Activated CD8-positive, alpha-beta memory T cell treated with anti-CD3 and anti-CD28 coated beads, Interleukin-2, amount 10 ng/mL, durations not matched to agents 7 days and 5 days (primary cell): Measurements from ENCODE around the gene LAMC3. TPM values are rescaled to one million over a fixed set of nuclear protein-coding genes. Genes with fewer than 3 reads are reported as not detected.
"Not testable (repeated sequence)": the region's sequence is repeated elsewhere in the genome, so short reads cannot be mapped to it uniquely, and the experiment has no call there.

Source experiments
- ATAC-seq: fragments of 150-1000 bp; cut with Tn5 transposase; one replicate; pipeline ENCODE4 v1.10.0; 2021; ENCODE audit warnings: moderate library complexity
- CTCF ChIA-PET: fragments of 350-600 bp; sonication (Branson Sonifier 250); formaldehyde crosslinking; loops from one replicate; lab custom pipeline; 2021; ENCODE audit warnings: antibody characterized with exemption; lab: Charles Lee
- DNase-seq: peaks from one replicate; pipeline ENCODE4 v3.0.0-alpha.2; 2020
- H3K27ac Mint-ChIP-seq: one replicate; pipeline ENCODE4 v1.8.0; 2021; ENCODE audit warnings: mild to moderate bottlenecking, mixed read lengths
- H3K27me3 Mint-ChIP-seq: one replicate; pipeline ENCODE4 v1.8.0; 2021; ENCODE audit warnings: mixed read lengths
- H3K36me3 Mint-ChIP-seq: one replicate; pipeline ENCODE4 v1.8.0; 2021; ENCODE audit warnings: mild to moderate bottlenecking, mixed read lengths
- H3K4me1 Mint-ChIP-seq: one replicate; pipeline ENCODE4 v1.8.0; 2021; ENCODE audit warnings: mixed read lengths
- H3K4me3 Mint-ChIP-seq: one replicate; pipeline ENCODE4 v1.8.0; 2021; ENCODE audit warnings: mild to moderate bottlenecking, moderate library complexity, mixed read lengths
- H3K9me3 Mint-ChIP-seq: one replicate; pipeline ENCODE4 v1.8.0; 2022; ENCODE audit warnings: low read depth, mixed read lengths
- total RNA-seq, 2 experiments: library from RNA; stranded (reverse); gene quantifications; one replicate each; pipeline ENCODE4 v1.2.3, GENCODE V29; 2021

The LAMC3 gene
- total RNA-seq, 2 experiments from 2014 or later = 0.06 TPM; not detected in 1

DNA sequence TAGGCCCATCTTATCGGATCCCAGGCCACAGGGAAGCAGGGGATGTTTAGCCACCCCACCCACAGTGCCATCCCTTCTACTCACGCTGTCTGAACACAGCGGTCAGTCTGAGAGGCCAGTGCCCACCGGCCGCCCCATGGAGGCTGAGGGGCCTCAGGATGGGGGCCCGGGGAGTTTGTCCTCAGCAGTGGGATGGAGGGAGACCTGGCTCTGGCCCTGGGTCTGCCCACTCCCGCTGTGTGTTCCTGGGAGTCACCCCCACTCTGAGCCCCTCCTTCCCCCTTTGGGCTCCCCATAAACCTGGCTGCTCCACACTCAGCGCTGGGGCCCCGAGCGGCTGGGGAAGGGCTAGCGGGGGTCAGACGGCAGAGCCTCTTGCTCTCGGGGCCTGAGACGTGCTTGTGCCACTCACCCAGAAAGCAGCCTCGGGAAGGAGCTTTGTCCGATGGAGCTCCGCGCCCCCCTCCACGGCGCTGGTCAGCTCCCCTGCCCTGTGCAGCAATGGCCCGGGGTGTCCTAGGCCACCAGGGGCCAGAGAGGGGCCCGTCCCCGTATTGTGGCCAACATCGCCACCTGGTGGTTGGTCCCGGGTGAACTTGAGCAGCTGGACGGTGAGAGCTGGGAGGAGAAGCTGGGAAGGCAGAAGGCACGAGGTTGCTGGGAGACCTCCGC, 10.9 kb upstream of the LAMC3 start:
- Mint-ChIP-seq H3K4me1 (no peaks in the 10 kb centered on the region), H3K36me3 (no peaks in the 10 kb centered on the region), H3K27me3 (peaks cover 12% of the 10 kb centered on the region), H3K9me3 (no peaks in the 10 kb centered on the region), H3K27ac (no peak overlapping the region), H3K4me3 (no peak overlapping the region)
- ATAC-seq = peak; percentile 72
- peak; percentile 62 for DNase-seq
- CTCF ChIA-PET = interaction anchor here (0.6 to 1.5 kb wide), 11 partner anchors 9 to 297 kb away, joined by 3 to 10 read pairs (median 5); no protein-coding TSS in a partner anchor

- CTCF ChIA-PET = interaction anchor here (0.6 to 1.5 kb wide), 12 partner anchors 9 to 298 kb away, joined by 3 to 10 read pairs (median 4); no protein-coding TSS in a partner anchor
- H3K27ac Mint-ChIP-seq = no peak overlapping the region
- peaks cover 12% of the 10 kb centered on the region for H3K27me3 Mint-ChIP-seq
- no peaks in the 10 kb centered on the region for H3K4me1 Mint-ChIP-seq
- H3K9me3 Mint-ChIP-seq = no peaks in the 10 kb centered on the region
- ATAC-seq (no peak), DNase-seq (no peak)
- H3K4me3 Mint-ChIP-seq = no peak overlapping the region
- no peaks in the 10 kb centered on the region for H3K36me3 Mint-ChIP-seq
Measured at GRCh38 chr9:130998597-130999244, 10.3 kb upstream of the LAMC3 start.

GRCh38 chr9:130999245-130999623, 9.7 kb upstream of the LAMC3 start:
- no peak overlapping the region for H3K27ac Mint-ChIP-seq
- CTCF ChIA-PET = interaction anchor here (0.7 to 1.5 kb wide), 5 partner anchors 21 to 1063 kb away, joined by 3 to 7 read pairs (median 4); no protein-coding TSS in a partner anchor
- H3K4me1 Mint-ChIP-seq = no peaks in the 10 kb centered on the region
- no peaks in the 10 kb centered on the region for H3K36me3 Mint-ChIP-seq
- H3K4me3 Mint-ChIP-seq = no peak overlapping the region
- no peak for DNase-seq
- ATAC-seq = no peak
- H3K27me3 Mint-ChIP-seq = peaks cover 14% of the 10 kb centered on the region
- H3K9me3 Mint-ChIP-seq = no peaks in the 10 kb centered on the region

GRCh38 chr9:131000526-131000925, 8.4 kb upstream of the LAMC3 start:
- not testable (repeated sequence) for H3K4me1 Mint-ChIP-seq, H3K4me3 Mint-ChIP-seq, ATAC-seq, DNase-seq, H3K36me3 Mint-ChIP-seq, H3K9me3 Mint-ChIP-seq, H3K27ac Mint-ChIP-seq
- H3K27me3 Mint-ChIP-seq = peaks cover 21% of the 10 kb centered on the region
- CTCF ChIA-PET = interaction anchor here (1.2 to 1.4 kb wide), 3 partner anchors 20 to 46 kb away, joined by 3 to 4 read pairs (median 3); no protein-coding TSS in a partner anchor

DNA sequence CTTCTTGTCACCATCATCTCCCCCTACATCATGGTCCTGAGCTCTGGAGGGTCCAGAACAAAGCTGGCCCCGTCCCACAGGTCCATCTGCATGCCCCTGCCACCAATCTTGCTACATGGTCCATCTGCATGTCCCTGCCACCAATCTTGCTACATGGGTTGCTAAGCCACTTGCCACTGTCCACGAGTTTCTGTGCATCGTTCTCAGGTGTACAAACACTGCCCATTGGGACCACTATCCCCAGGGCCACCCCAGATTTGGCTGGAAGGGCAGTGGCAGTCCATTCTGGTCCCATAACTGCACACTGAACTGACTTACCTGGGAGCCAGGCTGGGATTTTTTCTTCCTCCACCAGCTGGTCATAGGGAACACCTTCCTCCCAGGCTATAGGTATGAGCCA, 8.0 kb upstream of the LAMC3 start:
- Mint-ChIP-seq H3K27me3 (peaks cover 21% of the 10 kb centered on the region), H3K27ac (no peak overlapping the region), H3K4me3 (no peak overlapping the region), H3K4me1 (no peaks in the 10 kb centered on the region), H3K9me3 (no peaks in the 10 kb centered on the region), H3K36me3 (no peaks in the 10 kb centered on the region)
- no peak for DNase-seq
- no peak for ATAC-seq
- CTCF ChIA-PET = interaction anchor here (1.2 kb wide), 1 partner anchor 46 kb away, joined by 3 read pairs; no protein-coding TSS in a partner anchor

DNA sequence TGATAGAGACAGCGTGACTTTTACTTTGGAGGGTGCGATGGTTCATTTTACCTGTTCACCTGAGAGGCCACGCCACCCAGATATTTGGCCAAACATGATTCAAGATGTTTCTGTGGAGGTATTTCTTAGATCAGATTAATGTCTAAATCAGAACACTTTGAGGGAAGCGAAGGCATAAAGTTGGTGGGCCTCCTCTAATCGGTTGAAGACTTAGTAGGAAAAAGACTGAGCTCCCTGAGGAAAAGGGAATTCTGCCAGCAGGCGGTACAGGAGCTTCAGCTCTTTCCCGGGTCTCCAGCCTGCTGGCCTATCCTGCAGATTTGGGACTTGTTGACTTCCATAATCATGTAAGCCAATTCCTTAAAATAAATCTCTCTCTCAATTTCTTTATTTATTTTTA, 7.0 kb upstream of the LAMC3 start:
- Mint-ChIP-seq H3K9me3 (no peaks in the 10 kb centered on the region), H3K36me3 (no peaks in the 10 kb centered on the region), H3K27ac (no peak overlapping the region), H3K4me1 (no peaks in the 10 kb centered on the region), H3K4me3 (no peak overlapping the region), H3K27me3 (peaks cover 26% of the 10 kb centered on the region)
- CTCF ChIA-PET = no interaction called here
- ATAC-seq (no peak), DNase-seq (no peak)

GRCh38 chr9:131006601-131007000, 2.4 kb upstream of the LAMC3 start:
- Mint-ChIP-seq H3K4me1 (no peaks in the 10 kb centered on the region), H3K27ac (no peak overlapping the region)
- CTCF ChIA-PET = interaction anchor here (0.9 kb wide), 1 partner anchor 40 kb away, joined by 3 read pairs; no protein-coding TSS in a partner anchor

DNA sequence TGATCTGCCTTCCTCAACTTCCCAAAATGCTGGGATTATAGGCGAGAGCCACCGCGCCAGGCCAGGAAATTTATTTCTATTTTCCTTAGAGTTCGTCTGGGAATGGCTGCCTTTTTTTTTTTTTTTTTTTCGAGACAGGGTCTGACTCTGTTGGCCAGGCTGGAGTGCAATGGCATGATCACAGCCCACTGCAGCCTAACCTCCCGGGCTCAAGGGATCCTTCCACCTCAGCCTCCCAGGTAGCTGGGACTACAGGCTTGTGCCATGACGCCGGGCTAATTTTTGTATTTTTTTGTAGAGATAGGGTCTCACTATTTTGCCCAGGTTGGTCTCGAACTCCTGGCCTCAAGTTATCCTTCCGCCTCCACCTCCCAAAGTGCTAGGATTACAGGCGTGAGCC, 888 bp upstream of the LAMC3 start:
- Mint-ChIP-seq H3K27me3 (peaks cover 42% of the 10 kb centered on the region), H3K4me3 (no peak overlapping the region), H3K27ac (no peak overlapping the region), H3K36me3 (no peaks in the 10 kb centered on the region), H3K9me3 (no peaks in the 10 kb centered on the region), H3K4me1 (no peaks in the 10 kb centered on the region)
- no peak for DNase-seq
- no peak for ATAC-seq
- CTCF ChIA-PET = no interaction called here

More at GRCh38 chr9:131006601-131007000, 2.4 kb upstream of the LAMC3 start:
- no peak for ATAC-seq
- no peak for DNase-seq
- H3K9me3 Mint-ChIP-seq = no peaks in the 10 kb centered on the region
- H3K27me3 Mint-ChIP-seq = peaks cover 42% of the 10 kb centered on the region
- H3K36me3 Mint-ChIP-seq = no peaks in the 10 kb centered on the region
- no peak overlapping the region for H3K4me3 Mint-ChIP-seq

GRCh38 chr9:131008563-131008908, 438 bp upstream of the LAMC3 start:
- no peak overlapping the region for H3K4me3 Mint-ChIP-seq
- no peak for ATAC-seq
- H3K27ac Mint-ChIP-seq = no peak overlapping the region
- CTCF ChIA-PET = no interaction called here
- H3K9me3 Mint-ChIP-seq = no peaks in the 10 kb centered on the region
- H3K36me3 Mint-ChIP-seq = no peaks in the 10 kb centered on the region
- no peaks in the 10 kb centered on the region for H3K4me1 Mint-ChIP-seq
- no peak for DNase-seq
- peaks cover 42% of the 10 kb centered on the region for H3K27me3 Mint-ChIP-seq

DNA sequence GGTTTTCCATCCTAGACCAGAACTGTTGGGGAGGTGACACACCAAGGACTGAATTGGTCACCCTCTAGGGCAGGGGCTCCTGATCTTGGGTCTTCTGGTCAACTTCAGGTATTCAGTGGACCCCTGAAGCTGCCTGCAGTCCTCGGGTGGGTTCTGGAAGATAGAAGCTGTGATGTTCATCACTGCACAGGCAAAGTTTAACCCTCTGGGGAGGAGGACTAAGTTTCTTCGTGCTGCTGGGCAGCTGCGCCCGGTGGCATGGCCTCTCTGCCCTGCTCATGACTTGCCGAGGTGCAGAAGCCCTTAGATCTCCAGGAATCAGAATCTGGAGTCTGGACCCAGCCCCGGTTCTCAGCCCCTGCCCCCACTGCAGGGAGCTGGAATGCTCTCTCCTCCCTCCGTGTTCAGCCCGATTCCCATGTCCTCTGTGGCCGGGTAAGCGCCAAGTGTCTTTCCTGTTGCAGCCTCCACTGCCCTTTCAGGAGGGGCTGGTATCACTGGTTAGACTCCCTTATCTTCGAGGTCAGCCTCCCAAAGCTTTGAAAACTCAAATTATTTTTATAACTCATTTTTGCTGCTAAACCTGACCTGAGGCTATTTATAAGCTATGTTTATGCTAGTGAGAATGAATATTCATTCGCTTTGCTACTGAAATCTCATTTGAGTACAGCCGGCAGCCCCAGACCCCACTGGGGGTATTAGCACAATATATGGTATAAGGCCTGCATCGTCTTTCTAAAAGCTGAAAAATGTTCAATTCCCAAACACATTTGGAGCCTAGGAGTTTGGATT, 1.7 kb downstream of the LAMC3 start:
- Mint-ChIP-seq H3K9me3 (no peaks in the 10 kb centered on the region), H3K27ac (no peak overlapping the region), H3K27me3 (peaks cover 33% of the 10 kb centered on the region), H3K36me3 (no peaks in the 10 kb centered on the region), H3K4me3 (no peak overlapping the region), H3K4me1 (no peaks in the 10 kb centered on the region)
- ATAC-seq (no peak), DNase-seq (no peak)
- CTCF ChIA-PET = interaction anchor here (1.2 kb wide), 1 partner anchor 36 kb away, joined by 3 read pairs; no protein-coding TSS in a partner anchor

DNA sequence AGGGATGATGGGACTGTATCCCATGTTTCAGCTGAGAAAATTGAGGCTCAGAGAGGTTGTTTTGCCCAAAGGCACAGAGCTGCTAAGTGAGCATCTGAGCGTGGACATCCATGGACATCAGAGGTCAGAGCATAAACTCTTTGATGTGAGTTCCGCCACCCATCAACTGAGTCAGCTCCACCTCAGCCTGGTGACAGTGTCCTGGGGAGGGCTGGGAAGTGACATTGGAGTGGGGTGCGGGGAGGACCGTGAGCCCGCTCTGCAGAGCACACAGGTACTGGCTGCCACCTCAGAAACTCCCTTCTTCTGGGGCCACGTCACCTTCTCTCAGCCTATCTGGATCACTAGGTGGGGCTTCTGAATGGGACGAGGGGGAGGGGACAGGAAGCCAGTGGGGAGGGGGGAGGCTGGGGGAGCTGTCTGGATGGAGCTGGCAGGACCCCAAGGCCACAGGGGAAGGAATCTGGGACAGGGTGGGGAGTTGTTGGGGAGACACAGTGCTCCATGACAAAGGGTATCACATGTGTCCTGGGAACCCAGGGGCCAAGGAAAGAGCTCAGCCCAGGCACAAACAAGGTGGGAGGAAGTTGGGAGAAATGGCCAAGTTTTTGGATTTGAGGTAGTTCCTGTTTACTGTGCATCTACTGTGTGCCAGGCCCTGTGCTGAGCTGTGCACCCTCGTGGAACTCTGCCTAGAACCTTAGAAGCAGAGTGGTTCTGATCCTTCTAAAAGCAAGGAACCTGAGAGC, 2.5 kb downstream of the LAMC3 start:
- Mint-ChIP-seq H3K4me3 (no peak overlapping the region), H3K9me3 (no peaks in the 10 kb centered on the region), H3K4me1 (no peaks in the 10 kb centered on the region), H3K36me3 (no peaks in the 10 kb centered on the region), H3K27me3 (peaks cover 36% of the 10 kb centered on the region), H3K27ac (no peak overlapping the region)
- CTCF ChIA-PET = interaction anchor here (1.2 kb wide), 1 partner anchor 35 kb away, joined by 3 read pairs; no protein-coding TSS in a partner anchor
- no peak for ATAC-seq
- DNase-seq = no peak

- H3K27ac Mint-ChIP-seq = no peak overlapping the region
- H3K4me3 Mint-ChIP-seq = no peak overlapping the region
- H3K9me3 Mint-ChIP-seq = no peaks in the 10 kb centered on the region
- H3K27me3 Mint-ChIP-seq = peaks cover 32% of the 10 kb centered on the region
- CTCF ChIA-PET = no interaction called here
- ATAC-seq (no peak), DNase-seq (no peak)
- no peaks in the 10 kb centered on the region for H3K4me1 Mint-ChIP-seq
- H3K36me3 Mint-ChIP-seq = no peaks in the 10 kb centered on the region
Measured at GRCh38 chr9:131012023-131012334, 3.0 kb downstream of the LAMC3 start.

DNA sequence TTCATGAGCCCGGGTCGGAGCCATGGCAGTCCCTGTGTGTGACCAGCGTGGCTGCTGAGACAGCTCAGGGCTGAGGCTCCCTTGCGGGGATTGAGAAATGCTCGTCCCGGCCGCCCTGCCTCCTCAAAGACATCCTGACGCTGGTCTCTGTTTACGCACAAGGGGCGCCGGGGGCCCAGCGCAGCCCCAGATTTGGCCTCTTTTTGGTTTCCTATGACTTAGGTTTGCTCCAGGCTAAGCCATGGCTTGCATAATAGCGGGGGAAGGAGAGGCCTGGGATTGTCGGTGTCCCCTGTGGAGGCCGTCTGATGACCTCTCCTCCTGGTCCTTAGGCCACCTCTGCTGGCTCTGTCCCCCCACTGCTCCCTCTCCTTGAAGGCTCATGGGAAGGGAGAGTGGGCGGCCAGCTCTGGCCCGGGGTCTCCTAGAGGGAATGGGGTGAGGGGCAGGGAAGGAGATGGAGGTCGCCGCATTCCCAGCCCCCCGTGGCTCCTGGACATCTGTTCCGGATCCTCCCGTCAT, 3.5 kb downstream of the LAMC3 start:
- DNase-seq (no peak), ATAC-seq (no peak)
- no peak overlapping the region for H3K27ac Mint-ChIP-seq
- H3K9me3 Mint-ChIP-seq = no peaks in the 10 kb centered on the region
- no peak overlapping the region for H3K4me3 Mint-ChIP-seq
- no peaks in the 10 kb centered on the region for H3K36me3 Mint-ChIP-seq
- H3K4me1 Mint-ChIP-seq = no peaks in the 10 kb centered on the region
- CTCF ChIA-PET = no interaction called here
- peaks cover 31% of the 10 kb centered on the region for H3K27me3 Mint-ChIP-seq
